Epithelial cell of proximal tubule (primary cell): ENCODE results near the gene DGAT2. TPM values are rescaled to one million over a fixed set of nuclear protein-coding genes. Genes with fewer than 3 reads are reported as not detected.

Experiments
- DNase-seq: peaks from one replicate; pipeline ENCODE4 v3.0.0-alpha.2; 2011; ENCODE audit warnings: low read depth
- H3K4me3 ChIP-seq: 2 replicates; pipeline ENCODE4 v1.5.1; 2011; ENCODE audit warnings: low read depth, mild to moderate bottlenecking, low read length
- CTCF ChIP-seq: conservative IDR thresholded peaks from 2 replicates; pipeline ENCODE4 v1.5.1; 2012; ENCODE audit warnings: low read depth, mild to moderate bottlenecking, low read length
- total RNA-seq: library from RNA; depleted of rRNA; stranded (reverse); fragments of >200 nt; gene quantifications from 2 replicates; pipeline ENCODE4 v1.2.3, GENCODE V29; 2015

Gene DGAT2
- total RNA-seq, 1 donor from 2014 or later, result 1.8 TPM

- no peak for DNase-seq
- H3K4me3 ChIP-seq, result no peak overlapping the region
- no peak for TF ChIP-seq CTCF
Observed at GRCh38 chr11:75823415-75823814, 54.8 kb downstream of the DGAT2 start.

GRCh38 chr11:75823946-75824345 is 55.4 kb downstream of the DGAT2 start:
- no peak for DNase-seq
- no peak overlapping the region for H3K4me3 ChIP-seq
- no peak for TF ChIP-seq CTCF

DNA sequence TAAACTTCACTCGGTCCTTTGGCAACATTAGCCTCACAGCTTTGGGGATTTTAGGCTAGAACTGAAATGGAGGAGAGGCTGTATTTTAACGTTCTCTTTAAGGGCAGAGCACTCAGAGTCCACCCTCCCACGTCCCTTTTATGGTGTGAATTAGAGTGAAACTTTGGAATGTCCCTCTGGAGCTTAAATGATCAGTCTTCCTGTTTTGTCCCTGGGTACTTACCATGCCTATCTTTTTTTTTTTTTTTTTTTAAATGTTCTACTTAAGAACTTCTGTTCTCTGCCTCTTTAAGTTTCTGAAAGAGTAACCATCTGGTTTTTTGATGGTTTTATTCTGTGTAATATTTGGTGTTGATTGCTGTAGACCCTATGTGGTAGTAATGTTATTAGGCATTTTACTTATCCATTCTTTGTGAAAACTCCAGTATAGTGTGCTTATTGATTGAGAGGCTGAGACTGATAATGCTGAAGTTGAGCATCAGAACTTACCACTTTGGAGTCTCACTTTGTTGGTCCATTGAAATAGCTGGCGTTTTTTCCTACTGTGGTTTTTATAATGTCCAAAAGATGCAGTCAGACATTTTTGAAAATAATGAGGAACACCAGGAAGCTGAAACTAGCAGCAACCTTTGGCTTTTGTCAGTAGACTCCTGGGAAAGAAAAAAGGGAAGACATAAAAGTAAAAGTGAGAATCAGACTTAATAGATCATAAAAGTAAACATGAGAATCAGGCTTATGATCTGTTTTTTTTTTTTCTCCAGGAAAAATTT is 58.1 kb downstream of the DGAT2 start:
- no peak overlapping the region for H3K4me3 ChIP-seq
- TF ChIP-seq CTCF, result no peak
- no peak for DNase-seq

DNA sequence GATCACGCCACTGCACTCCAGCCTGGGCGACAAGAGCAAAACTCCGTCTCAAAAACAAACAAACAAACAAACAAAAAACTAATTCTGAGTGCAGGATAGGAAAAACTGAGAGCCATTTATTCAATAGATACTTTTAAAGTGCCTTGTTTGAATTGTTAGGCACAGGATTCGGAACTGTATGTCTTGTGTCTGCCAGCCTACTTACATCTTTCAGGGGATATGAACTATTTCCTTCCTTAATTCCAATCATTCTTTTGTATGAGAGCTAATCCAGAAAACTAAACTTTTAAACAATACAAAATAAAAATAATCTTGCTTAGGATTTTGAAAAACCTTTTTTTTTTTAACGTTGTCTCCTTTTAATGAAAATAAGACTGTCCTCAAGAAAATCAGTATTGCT is 59.0 kb downstream of the DGAT2 start:
- H3K4me3 ChIP-seq, result no peak overlapping the region
- DNase-seq, result no peak
- no peak for TF ChIP-seq CTCF

DNA sequence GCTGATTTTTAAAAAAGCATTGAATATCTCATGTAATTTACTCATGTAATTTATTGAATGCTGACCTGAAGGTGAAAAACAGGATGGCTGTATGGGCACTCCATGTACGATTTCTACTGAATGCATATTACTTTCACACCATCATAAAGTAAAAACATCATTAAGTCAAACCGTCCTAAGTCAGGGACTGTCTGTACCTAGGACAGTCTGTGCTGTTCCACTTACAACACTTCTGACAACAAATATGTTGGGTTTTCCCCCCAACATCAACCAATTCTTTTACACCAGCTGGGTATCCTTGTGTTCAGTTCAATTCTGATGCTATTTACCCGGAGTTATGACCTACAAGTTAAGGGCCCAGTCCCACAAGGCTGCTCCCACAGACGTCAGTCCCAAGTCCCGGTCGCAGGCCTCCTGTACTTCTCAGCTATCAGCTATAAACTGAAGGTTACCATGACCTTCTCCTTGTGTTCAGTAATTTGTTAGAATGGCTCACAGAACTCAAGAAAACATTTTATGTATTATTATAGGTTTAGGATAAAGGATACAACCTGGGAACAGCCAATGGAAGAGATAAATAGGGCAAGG is 63.4 kb downstream of the DGAT2 start:
- DNase-seq, result no peak
- no peak for TF ChIP-seq CTCF
- no peak overlapping the region for H3K4me3 ChIP-seq

- H3K4me3 ChIP-seq, result no peak overlapping the region
- no peak for TF ChIP-seq CTCF
- DNase-seq, result no peak
Observed at GRCh38 chr11:75834728-75835127, 66.2 kb downstream of the DGAT2 start.

DNA sequence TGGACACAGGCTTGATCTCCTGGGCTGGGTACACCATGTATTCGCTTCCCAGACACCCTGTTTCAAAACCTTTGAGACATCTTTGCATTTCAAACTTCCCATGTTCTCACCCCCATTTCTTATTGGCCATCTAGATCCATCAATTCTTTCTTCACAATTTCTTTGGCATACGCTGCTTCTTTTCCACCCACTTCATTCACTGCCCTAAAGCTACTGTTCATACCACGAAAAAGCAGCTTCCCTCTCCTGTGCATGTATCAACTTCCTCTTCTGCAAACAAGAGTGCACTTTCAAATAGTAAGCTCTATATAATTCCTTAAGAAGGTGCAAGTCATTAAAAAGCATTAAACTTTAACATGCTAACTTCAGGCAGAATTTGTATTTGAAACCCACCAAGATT is 67.8 kb downstream of the DGAT2 start:
- no peak for TF ChIP-seq CTCF
- no peak for DNase-seq
- H3K4me3 ChIP-seq, result no peak overlapping the region
